HL-60 (cell line): ENCODE results near the gene ABCA2.

Source experiments
- GABPA ChIP-seq: IDR thresholded peaks from 2 replicates; pipeline ENCODE4 v1.6.1; 2012; ENCODE audit warnings: low read depth
- POLR2AphosphoS5 ChIP-seq: IDR thresholded peaks from 2 replicates; pipeline ENCODE4 v1.6.1; 2012; ENCODE audit warnings: low read depth
- SPI1 ChIP-seq: IDR thresholded peaks from 2 replicates; pipeline ENCODE4 v1.6.1; 2012; ENCODE audit warnings: low read depth, mild to moderate bottlenecking, borderline replicate concordance
- TF ChIP-seq, protein P1 (sequence below): IDR thresholded peaks from one replicate; pipeline ENCODE4 v1.5.1; 2011; ENCODE audit warnings: low read length, control low read depth, inconsistent platforms; ENCODE audit not compliant: insufficient read depth
- TF ChIP-seq, protein P2 (sequence below): IDR thresholded peaks from 2 replicates; pipeline ENCODE4 v1.6.1; 2012; ENCODE audit warnings: low read depth; ENCODE audit not compliant: insufficient replicate concordance

DNA sequence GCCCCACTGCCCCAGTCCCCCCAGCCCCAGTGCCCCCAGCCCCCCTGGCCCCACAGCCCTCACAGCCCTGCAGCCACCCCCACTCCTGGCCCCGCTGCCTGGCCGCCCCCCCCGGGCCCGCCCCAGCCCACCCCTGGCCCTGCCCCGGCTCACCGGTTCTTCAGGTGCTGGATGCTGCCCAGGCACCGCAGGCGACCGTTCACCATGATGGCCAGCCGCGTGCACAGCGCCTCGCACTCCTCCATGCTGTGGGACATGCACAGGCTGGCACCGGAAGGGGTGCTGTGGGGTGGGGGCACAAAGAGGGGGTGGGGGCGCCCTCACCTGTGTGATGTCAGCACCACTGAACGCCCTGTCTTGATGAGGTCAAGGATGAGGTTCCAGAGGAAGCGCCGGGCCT, 18.8 kb downstream of the ABCA2 start:
- no peak for TF ChIP-seq POLR2AphosphoS5
- TF ChIP-seq, protein P1, sequence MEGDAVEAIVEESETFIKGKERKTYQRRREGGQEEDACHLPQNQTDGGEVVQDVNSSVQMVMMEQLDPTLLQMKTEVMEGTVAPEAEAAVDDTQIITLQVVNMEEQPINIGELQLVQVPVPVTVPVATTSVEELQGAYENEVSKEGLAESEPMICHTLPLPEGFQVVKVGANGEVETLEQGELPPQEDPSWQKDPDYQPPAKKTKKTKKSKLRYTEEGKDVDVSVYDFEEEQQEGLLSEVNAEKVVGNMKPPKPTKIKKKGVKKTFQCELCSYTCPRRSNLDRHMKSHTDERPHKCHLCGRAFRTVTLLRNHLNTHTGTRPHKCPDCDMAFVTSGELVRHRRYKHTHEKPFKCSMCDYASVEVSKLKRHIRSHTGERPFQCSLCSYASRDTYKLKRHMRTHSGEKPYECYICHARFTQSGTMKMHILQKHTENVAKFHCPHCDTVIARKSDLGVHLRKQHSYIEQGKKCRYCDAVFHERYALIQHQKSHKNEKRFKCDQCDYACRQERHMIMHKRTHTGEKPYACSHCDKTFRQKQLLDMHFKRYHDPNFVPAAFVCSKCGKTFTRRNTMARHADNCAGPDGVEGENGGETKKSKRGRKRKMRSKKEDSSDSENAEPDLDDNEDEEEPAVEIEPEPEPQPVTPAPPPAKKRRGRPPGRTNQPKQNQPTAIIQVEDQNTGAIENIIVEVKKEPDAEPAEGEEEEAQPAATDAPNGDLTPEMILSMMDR = no peak
- TF ChIP-seq GABPA = no peak
- no peak for TF ChIP-seq SPI1
- TF ChIP-seq, protein P2, sequence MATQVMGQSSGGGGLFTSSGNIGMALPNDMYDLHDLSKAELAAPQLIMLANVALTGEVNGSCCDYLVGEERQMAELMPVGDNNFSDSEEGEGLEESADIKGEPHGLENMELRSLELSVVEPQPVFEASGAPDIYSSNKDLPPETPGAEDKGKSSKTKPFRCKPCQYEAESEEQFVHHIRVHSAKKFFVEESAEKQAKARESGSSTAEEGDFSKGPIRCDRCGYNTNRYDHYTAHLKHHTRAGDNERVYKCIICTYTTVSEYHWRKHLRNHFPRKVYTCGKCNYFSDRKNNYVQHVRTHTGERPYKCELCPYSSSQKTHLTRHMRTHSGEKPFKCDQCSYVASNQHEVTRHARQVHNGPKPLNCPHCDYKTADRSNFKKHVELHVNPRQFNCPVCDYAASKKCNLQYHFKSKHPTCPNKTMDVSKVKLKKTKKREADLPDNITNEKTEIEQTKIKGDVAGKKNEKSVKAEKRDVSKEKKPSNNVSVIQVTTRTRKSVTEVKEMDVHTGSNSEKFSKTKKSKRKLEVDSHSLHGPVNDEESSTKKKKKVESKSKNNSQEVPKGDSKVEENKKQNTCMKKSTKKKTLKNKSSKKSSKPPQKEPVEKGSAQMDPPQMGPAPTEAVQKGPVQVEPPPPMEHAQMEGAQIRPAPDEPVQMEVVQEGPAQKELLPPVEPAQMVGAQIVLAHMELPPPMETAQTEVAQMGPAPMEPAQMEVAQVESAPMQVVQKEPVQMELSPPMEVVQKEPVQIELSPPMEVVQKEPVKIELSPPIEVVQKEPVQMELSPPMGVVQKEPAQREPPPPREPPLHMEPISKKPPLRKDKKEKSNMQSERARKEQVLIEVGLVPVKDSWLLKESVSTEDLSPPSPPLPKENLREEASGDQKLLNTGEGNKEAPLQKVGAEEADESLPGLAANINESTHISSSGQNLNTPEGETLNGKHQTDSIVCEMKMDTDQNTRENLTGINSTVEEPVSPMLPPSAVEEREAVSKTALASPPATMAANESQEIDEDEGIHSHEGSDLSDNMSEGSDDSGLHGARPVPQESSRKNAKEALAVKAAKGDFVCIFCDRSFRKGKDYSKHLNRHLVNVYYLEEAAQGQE = no peak
